HG03442 (cell line): ENCODE measurements around the gene ART1.

Experiments used
- ATAC-seq: cut with Tn5 transposase; IDR thresholded peaks from one replicate; pipeline ENCODE4 v1.9.1; 2021; ENCODE audit warnings: mild to moderate bottlenecking, moderate library complexity; ENCODE audit not compliant: unreplicated experiment

Gene ART1

DNA sequence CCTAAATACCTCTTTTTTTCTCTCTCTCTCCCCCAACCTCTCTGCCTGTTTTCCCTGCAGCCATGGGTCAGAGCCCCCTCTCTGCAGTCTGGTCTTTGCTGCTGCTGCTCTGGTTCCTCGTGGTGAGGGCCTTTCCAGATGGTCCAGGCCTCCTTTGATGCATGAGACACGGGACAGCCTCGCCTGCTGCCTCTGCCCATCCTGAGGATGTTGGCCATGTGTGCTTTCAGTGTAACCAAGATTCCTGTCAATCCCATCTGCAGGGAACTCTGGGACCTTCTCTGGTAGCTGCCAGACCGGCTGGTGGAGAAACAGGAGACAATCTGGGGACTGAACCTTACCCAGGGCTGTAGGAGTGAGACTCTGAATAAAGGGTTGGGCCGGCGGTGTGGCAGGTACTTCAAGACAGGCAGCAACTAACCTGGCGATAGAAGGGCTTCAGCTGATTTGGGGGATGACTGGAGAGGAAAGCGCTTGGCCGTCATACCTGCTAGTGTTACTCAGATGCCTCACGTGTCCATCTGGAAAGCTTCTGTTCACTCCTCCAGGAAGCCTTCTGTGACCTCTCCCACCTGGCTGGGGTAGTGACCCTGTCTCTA is 19.2 kb downstream of the ART1 start:
- no peak for ATAC-seq

DNA sequence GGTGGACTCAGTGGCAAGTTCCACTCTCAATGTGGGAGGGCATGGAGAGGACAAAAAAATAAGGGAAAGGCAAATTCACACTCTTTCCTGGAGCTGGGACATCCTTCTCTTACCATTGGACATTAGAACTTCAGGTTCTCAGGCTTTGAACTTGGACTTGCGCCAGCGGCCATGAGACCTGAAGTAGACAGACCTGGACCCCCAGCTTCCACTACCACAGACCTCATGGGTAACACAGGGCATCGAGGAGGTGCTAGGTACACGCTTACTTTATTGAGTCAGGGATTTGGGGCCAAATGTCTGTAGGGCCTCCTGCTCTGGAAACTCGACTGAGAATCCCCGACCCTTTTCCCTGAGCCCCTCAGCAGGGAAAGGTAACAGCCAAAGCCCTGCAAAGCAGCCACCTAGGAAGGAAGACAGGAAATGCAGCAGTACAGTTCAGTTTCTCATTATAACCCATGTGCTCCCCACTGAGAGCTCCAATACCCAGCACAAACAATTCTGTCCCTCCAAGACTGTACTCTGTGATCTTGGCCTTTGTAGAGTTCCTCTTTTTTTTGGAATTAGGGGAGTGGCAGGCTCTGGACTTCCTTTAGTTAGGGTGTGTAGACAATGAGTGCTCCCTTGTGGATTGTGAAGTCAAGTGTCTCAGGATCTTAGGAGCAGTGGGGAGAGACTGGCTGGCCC is 20.6 kb downstream of the ART1 start:
- ATAC-seq: no peak

DNA sequence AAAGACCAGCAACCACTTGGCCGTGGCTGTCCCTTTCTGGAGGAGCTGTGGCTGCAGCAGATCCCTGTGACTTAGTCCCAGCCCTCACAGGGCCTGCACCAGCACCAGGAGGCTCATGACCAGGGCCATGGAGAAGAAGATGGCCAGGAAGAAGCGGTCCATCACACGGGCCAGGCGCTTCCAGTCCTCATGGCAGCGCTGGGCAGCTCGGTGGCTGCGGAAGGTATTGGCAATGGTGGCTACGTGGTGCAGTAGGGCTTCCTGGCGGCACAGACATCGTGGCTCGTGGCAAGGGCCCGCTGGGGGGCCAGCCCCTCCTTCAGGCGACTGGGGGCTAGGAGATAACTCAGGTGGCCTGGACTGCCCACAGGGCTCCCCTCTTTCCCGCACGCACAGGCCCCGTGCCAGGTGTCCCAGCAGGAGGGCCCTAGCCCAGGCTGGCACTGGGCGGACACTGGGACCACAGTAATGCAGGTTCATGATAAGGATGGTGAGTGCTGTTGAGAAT is 21.1 kb downstream of the ART1 start:
- no peak for ATAC-seq

DNA sequence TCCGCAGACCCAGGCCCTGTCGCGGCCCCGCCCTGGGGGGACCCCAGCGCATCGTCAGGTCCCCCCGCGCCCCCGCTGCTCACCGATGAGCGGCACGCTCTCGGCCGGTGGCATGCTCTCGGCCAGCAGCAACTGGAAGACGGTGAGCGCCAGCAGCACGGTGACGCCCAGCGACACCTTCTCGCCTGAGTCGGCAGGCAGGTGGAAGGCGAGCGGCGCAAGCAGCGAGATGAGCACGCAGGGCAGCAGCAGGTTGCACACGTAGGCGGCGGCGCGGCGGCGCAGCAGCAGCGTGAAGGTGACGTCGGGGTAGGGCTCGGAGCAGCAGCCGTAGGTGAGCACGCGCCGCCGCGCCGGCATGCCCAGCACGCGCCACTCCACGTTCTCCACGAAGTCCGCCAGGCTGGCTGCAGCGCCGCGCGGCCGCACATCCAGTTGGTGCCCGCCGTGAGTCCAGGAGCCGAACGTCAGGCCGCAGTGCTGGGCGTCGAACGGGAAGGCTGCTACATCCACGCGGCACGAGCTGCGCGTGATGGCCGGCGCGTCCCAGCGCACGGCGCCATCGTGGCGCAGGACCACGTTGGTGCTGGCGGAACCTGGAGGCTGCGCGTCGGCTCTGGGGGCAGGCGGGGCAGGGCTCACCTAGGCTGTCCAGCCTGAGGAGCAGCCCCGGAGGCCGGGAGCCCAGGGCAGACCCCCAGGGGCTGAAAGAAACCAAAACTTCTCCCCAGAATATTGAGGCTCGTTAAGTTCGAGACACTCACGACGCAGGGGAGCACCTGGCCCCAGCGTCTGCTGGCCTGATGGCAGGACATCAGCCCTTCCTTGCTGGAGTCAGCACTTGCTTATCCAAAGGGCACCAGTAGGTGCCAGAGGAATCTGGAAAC is 22.5 kb downstream of the ART1 start:
- ATAC-seq: no peak

DNA sequence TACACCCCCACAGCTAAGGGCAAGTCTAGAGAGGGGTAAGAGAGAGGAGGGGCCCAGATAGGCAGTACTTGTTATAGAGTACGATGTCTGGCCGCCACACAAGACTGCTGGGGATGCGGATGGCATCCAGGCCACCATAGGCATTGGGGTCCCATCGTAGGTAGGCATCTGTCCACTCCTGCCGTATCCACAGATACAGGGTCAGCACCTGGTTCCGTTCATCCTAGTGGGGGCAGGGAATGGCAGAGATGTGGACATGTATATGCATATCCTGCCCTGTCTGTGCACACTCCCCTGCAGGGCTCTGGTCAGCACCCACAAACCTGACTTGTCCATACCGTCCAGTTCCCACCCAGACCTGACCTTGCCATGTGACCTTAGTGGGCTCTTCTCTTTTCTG is 24.2 kb downstream of the ART1 start:
- ATAC-seq: no peak

DNA sequence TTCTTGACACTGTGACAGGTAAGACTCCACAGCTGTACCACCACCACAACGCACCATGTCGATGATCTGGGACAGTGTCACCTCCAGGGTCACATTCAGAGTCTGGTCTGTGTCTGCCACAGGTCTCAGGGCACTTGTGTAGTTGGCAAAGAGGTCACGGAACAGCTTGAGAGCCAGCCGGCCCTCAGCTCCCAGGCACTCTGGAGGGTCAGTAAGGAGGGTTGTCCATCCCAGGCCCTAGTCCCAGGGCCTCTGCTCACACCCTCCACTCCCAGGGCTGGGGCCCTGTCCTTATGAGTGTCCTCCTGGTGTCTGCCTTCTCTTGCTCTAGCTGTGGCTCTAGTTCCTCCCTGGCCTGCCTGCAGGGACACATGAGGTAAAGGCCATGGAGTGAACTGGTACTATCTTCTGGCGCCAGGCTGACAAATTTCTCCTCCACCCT is 24.8 kb downstream of the ART1 start:
- ATAC-seq: no peak

DNA sequence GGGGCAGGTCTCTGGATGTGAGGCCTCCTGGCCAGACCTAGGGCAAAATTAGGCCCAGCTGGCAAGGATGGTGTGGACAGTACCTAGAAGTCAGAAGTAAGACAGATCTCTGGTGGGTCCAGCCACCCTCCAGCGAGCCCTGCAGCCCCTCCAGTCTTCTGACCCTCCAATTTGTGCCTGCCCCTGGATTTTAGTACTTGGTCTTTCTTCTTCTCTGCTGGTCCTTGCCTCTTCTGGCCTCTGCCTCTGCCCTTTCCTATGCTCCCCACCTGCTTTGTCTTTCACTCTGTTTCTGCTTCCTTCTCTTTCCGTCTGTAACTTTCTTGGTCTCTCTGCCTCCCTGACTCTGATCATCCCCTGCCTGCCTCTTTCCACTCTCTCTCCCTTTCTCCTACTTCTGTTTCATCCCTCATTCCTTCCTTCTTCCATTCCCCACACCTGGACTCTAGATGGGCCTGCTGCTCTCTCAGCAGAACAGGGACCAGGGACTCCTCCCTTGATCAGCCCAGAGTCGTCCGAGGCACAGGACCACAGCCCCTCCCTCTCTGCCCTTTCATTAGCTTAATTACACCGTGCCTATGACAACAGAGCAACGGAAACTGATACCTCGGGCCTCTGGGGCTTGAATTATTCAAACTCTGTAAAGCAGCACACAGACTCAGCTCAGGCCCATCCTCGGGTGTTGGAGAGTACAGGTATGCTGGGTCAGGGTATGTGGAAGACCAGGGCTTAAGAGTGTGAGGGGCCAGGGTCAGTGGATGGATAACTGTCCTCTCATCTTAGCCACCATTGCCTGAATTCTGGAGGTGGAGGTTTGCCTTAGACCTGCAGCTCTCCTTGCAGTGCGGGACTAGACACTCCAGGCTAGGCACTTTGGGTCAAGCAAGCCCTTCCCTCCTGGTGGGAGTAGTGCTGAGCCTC is 26.7 kb downstream of the ART1 start, which contains the start of gene CHRNA10:
TSS of gene CHRNA10 (minus strand) at position 51 of the 921 bp plus-strand sequence. CDS start 72 bp downstream, outside the sequence.
- ATAC-seq: no peak

DNA sequence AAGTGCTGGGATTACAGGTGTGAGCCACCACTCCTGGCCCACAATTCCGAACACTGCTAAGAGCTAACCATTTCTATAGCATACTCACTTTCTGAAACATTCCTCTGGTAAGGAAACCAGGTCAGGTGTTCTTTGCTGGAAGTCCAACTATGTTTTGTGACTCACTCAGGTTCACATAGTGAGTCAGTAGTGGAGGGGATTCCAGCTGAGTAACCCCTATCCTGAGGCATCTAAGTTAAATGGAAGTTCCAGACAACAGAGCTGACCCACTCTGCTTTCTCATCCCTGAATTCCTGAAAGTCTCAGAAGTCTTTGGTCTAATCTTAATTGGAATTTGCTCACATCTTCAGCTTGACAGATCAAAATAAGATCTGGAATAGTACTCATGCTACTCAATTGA is 29.3 kb downstream of the ART1 start:
- no peak for ATAC-seq

DNA sequence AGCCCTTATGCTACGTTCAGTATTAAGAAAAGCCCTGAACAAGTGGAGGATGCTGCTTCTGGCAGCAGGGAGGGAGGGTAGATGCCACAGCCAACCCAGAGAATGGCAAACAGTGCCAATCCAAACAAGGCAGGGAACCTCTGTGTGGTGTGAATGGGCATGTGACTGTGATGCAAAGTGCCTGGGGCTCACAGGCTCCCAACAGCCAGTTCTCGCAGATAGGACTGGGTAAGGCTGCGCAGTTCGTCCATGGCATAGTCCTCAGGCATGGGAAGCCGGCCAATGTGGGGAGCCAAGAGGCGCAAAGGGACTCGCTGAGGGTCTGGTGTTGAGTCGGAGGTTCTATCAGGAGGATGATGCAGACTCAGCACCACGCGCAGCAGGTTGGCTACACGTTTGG is 31.0 kb downstream of the ART1 start:
- ATAC-seq: no peak

DNA sequence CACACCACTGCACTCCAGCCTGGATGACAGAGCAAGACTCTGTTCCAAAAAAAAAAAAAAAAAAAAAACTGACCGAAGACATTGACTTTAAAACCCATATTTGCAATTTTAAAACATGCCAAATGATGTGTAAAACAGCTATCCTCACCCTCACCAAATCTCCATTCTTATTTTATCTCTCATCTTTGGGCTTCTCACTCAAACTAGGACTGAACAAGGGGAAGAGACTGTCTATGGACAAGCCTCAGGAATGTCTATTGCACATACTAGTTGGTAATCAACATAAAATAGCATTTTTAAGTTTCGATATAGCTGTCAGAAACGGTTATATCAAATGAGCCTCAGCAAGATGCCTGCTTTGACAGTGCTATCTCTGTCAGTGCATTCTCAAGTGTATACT is 34.1 kb downstream of the ART1 start:
- ATAC-seq: no peak

DNA sequence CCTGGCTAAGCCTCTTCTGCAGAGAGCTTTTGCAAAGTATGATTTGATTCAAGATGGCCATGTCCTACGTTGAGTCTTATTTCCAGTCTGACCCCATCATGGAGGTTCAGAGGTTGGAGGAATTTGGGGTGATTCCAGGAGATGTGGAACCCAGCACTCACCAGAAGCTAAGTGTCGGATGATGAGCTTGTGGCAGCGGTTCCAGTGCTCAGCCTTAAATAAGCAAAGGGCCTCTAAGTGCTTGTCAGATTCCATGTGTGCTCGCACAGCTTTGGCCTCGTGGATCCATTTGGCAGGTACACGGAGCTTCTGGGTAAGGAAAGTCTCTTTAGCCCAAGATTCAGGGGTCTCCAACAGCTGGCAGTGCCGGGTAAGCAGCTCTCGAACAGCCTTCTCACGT is 38.1 kb downstream of the ART1 start:
- ATAC-seq: no peak

DNA sequence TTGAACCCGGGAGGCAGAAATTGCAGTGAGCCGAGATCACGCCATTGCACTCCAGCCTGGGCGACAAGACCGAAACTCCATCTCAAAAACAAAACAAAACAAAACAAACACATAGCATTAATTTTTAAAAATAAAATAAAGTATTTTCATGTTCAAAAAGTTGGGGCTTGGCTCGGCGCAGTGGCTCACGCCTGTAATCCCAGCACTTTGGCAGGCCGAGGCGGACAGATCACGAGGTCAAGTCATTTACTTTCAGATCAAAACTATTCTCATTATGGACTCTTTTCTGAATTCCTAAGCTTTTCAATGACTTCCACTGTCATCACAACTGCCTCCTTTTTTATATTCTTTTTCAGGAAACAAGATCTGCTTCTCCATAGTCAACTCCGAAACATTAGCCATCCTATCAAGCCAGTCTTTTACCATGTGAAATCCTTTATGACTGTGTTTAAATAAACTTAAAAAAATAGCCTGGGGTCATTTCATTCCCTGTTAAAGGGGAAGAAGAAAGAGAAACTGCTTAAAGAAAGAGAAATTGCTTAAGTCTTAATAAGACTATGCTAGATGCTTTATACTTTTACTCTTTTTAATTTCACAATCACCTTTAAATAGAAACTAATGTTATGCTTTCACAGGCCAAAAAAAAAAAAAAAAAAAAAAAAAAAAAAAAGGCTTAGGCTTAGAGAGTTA is 39.3 kb downstream of the ART1 start:
- ATAC-seq: no peak

DNA sequence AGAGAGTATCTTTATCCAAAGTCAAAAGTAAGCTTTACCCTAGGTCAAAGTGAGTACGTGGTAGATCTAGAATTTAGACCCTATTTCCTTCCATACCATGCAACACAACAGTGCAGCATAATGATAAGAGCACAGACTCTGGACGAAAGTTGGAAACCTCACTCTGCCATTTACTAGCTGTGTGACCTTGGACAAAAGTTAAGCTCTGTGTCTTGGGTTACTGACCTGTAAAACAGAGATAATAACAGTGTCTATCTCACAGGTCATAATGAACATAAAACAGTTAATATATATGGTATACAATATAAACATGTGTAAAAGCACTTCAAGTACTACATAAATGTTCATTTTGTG is 39.9 kb downstream of the ART1 start:
- ATAC-seq: no peak

DNA sequence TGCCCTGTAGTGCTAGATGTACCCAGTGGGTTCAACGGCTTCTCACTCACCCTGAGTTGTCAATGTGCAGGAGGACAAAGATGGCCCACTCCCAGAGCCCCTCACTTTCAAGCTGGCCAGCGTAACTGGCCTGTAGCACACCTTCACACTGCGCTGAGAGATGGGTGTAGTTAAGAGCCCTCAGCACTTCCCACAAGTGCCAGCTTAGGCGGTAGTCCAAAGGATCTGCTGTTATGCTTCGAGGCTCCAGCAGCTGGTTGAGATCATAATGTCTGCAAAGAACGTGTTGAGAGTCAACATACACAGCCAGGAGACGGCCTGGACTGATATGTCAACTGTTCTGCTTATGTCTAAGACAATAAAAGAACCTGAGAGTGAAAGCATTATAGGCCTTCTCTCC is 41.0 kb downstream of the ART1 start:
- ATAC-seq: no peak

DNA sequence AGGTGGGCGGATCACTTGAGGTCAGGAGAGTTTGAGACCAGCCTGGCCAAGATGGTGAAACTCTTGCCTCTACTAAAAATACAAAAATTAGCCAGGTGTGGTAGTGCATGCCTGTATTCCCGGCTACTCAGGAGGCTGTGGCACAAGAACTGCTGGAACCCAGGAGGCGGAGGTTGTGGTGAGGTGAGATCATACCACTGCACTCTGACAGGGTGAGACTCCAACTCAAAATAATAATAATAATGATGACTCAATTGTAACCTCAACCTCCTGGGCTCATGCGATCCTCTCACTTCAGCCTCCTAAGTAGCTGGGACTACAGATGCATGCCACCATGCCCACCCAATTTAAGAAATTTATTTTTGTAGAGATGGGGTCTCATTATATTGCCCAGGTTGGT is 41.8 kb downstream of the ART1 start:
- ATAC-seq: no peak

DNA sequence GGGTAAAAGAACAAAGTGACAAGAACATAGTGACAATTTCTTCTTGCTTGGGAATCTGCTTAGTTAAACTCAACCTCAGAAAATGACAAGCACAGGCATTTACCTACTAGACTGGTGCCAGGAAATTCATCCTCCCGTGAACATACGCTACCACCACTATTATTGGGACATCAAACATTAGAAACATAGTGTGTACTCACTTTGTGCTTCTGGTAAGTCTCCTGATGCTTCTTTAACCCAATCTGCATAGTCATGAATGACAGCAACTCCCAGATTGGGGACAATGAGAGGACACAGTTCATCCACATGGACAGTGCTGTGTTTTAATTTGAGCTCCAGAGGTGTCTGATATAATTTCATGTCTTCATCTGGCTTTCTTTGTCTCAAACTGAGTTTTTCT is 55.5 kb downstream of the ART1 start:
- no peak for ATAC-seq

DNA sequence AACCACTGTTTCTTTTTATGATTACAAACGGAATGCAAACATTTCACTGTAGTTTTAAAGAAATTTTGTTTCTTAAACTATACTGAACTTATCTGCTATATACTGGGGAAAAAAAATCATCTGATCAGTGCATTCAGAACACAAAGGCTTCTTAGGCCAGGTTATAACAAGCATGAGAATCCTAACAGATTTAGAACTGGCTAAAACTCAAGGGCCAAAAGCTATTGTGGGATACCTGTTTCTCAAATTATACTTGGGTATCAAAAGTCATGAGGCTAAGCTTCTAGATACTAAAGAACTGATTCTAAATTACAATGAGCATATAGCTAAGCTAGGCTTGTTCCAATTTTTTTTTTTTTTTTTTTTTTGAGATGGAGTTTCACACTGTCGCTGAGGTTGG is 56.0 kb downstream of the ART1 start:
- no peak for ATAC-seq

DNA sequence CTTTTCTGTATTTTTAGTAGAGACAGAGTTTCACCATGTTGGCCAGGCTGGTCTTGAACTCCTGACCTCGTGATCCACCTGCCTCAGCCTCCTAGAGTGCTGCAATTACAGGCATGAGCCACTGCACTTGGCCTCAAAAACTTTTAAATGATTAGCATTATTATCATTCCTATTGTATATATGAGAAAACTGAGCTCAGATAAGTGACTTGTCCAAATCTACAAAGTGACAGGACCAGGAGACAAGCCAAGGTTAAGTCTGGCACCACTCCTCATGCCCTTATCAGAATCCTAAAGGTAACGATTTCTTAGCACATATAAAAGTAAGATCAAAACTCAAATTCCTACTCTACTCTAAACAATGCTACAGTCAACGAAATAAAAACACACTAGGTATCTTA is 58.5 kb downstream of the ART1 start:
- ATAC-seq: no peak

DNA sequence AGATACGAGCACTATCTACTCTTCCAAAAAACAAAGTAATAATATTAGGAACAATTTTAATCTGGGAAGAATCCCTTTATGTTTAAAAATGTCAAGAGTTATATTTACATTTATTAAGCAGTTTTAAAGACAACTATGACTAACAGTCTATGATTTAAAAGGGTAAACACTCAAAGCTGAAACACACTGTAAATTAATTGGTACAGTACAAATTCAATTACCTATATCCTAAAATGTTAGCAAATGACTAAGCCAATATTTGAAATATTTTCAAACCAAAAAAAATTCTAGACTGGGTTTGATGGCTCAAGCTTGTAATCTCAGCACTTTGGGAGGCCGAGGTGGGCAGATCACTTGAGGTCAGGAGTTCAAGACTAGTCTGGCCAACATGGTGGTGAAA is 62.2 kb downstream of the ART1 start:
- no peak for ATAC-seq

DNA sequence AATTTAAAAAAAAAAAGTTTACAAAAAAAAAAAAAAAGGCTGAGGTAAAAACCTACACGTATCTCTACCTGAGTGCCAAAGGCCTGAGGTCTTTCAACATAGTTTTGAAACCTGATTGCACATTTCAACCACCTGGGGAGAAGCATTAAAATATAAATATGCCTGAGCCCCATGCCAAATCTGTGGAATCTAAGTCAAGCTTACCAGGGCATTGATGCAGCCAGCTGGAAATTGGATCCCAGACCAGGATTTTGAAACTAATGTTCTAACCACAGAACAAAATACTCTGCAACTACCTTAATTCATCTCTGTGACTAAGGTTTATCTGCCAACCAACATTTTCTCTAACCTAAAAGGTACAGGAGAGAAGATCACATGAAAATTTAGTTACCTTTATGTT is 65.0 kb downstream of the ART1 start:
- ATAC-seq: no peak
